ENCODE measurements around the gene ZHX3. TPM values are rescaled to one million over a fixed set of nuclear protein-coding genes. Genes with fewer than 3 reads are reported as not detected.

Gene ZHX3
- total and polyA plus RNA-seq, 4 donors, result 3.2 to 30.0 (median 8.0) TPM

DNA sequence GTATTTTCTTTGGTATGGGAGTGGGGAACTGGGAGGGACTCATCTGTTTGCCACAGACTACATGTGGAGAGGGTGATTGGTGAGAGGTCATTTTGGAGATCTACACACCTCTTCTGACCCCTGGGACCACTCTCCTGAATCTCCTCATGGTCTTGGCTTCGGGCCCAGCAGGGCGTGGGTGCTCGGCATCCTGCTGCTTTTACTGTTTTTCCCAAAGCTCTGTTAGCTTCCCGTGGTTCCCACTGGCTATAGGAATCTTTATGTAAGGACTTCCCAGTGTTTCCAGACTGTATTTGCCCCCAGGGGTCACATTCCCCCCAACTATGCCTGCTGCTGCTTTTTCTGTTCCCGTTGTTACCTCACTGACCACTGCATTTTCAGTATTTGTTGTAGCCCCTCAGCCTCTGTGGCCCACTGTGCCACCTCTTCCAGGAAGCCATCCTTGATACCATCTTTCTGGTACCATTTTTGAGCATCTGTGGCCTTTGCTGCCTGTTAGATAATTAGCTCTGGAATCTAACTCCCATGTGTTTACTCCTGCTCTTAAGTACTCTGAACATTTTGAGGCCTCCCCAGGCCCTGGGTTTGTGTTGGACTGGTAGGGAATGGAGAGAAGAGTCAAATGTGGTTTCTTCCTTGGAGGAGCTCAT is 165.3 kb downstream of the ZHX3 start:
- no peaks in the 10 kb centered on the region for H3K36me3 ChIP-seq (ENCODE audit: control insufficient read depth in 4 of 4, insufficient read depth in 3 of 4, low read depth in 1 of 4, low read length in 3 of 4)
- DNase-seq (ENCODE audit: low spot score), result no peak

More for the DNA sequence above, 165.3 kb downstream of the ZHX3 start:
- 69% methylated on average over 5 of the region's 5 CpGs for WGBS
- H3K27ac ChIP-seq (ENCODE audit: low read depth in 1 of 2, low read length in 2 of 2), result no peak overlapping the region
- no peak overlapping the region for H3K4me3 ChIP-seq (ENCODE audit: low read depth in 1 of 3, low read length in 3 of 3)
- H3K27me3 ChIP-seq (ENCODE audit: control insufficient read depth in 4 of 4, insufficient read depth in 4 of 4, low read length in 3 of 4), result no peaks in the 10 kb centered on the region
- TF ChIP-seq, protein P1, sequence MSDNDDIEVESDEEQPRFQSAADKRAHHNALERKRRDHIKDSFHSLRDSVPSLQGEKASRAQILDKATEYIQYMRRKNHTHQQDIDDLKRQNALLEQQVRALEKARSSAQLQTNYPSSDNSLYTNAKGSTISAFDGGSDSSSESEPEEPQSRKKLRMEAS (IDR thresholded peaks at IDR 0.05), result no peak
- TF ChIP-seq SP1 (IDR thresholded peaks at IDR 0.05) (no peak), HNF4G (IDR thresholded peaks at IDR 0.05) (no peak), JUND (IDR thresholded peaks at IDR 0.05) (no peak), YY1 (IDR thresholded peaks at IDR 0.05) (no peak), GABPA (IDR thresholded peaks at IDR 0.05 in 1 of 2, conservative IDR thresholded peaks at IDR 0.05 in 1 of 2) (no peak), TAF1 (conservative IDR thresholded peaks at IDR 0.05) (no peak), FOXA2 (IDR thresholded peaks at IDR 0.05) (no peak), EGR1 (IDR thresholded peaks at IDR 0.05; ENCODE audit: low read depth in 2 of 2) (no peak), FOXA1 (IDR thresholded peaks at IDR 0.05) (no peak), HNF4A (conservative IDR thresholded peaks at IDR 0.05) (no peak), NR2F2 (IDR thresholded peaks at IDR 0.05) (no peak), RXRA (IDR thresholded peaks at IDR 0.05) (no peak), RAD21 (IDR thresholded peaks at IDR 0.05) (no peak)
- TF ChIP-seq, protein P2, sequence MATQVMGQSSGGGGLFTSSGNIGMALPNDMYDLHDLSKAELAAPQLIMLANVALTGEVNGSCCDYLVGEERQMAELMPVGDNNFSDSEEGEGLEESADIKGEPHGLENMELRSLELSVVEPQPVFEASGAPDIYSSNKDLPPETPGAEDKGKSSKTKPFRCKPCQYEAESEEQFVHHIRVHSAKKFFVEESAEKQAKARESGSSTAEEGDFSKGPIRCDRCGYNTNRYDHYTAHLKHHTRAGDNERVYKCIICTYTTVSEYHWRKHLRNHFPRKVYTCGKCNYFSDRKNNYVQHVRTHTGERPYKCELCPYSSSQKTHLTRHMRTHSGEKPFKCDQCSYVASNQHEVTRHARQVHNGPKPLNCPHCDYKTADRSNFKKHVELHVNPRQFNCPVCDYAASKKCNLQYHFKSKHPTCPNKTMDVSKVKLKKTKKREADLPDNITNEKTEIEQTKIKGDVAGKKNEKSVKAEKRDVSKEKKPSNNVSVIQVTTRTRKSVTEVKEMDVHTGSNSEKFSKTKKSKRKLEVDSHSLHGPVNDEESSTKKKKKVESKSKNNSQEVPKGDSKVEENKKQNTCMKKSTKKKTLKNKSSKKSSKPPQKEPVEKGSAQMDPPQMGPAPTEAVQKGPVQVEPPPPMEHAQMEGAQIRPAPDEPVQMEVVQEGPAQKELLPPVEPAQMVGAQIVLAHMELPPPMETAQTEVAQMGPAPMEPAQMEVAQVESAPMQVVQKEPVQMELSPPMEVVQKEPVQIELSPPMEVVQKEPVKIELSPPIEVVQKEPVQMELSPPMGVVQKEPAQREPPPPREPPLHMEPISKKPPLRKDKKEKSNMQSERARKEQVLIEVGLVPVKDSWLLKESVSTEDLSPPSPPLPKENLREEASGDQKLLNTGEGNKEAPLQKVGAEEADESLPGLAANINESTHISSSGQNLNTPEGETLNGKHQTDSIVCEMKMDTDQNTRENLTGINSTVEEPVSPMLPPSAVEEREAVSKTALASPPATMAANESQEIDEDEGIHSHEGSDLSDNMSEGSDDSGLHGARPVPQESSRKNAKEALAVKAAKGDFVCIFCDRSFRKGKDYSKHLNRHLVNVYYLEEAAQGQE (IDR thresholded peaks at IDR 0.05), result no peak
- TF ChIP-seq, protein P3, sequence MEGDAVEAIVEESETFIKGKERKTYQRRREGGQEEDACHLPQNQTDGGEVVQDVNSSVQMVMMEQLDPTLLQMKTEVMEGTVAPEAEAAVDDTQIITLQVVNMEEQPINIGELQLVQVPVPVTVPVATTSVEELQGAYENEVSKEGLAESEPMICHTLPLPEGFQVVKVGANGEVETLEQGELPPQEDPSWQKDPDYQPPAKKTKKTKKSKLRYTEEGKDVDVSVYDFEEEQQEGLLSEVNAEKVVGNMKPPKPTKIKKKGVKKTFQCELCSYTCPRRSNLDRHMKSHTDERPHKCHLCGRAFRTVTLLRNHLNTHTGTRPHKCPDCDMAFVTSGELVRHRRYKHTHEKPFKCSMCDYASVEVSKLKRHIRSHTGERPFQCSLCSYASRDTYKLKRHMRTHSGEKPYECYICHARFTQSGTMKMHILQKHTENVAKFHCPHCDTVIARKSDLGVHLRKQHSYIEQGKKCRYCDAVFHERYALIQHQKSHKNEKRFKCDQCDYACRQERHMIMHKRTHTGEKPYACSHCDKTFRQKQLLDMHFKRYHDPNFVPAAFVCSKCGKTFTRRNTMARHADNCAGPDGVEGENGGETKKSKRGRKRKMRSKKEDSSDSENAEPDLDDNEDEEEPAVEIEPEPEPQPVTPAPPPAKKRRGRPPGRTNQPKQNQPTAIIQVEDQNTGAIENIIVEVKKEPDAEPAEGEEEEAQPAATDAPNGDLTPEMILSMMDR (IDR thresholded peaks at IDR 0.05; ENCODE audit: low read depth, low read length, missing input control), result no peak
- TF ChIP-seq, protein P4, sequence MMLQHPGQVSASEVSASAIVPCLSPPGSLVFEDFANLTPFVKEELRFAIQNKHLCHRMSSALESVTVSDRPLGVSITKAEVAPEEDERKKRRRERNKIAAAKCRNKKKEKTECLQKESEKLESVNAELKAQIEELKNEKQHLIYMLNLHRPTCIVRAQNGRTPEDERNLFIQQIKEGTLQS (IDR thresholded peaks at IDR 0.05), result no peak
- TF ChIP-seq, protein P5, sequence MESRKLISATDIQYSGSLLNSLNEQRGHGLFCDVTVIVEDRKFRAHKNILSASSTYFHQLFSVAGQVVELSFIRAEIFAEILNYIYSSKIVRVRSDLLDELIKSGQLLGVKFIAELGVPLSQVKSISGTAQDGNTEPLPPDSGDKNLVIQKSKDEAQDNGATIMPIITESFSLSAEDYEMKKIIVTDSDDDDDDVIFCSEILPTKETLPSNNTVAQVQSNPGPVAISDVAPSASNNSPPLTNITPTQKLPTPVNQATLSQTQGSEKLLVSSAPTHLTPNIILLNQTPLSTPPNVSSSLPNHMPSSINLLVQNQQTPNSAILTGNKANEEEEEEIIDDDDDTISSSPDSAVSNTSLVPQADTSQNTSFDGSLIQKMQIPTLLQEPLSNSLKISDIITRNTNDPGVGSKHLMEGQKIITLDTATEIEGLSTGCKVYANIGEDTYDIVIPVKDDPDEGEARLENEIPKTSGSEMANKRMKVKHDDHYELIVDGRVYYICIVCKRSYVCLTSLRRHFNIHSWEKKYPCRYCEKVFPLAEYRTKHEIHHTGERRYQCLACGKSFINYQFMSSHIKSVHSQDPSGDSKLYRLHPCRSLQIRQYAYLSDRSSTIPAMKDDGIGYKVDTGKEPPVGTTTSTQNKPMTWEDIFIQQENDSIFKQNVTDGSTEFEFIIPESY (IDR thresholded peaks at IDR 0.05), result no peak
- H3K9me3 ChIP-seq (ENCODE audit: control insufficient read depth in 4 of 4, low read length in 3 of 4), result no peaks in the 10 kb centered on the region
- H3K9ac ChIP-seq (ENCODE audit: low read depth in 1 of 2, low read length in 2 of 2), result no peak overlapping the region
- H3K4me1 ChIP-seq (ENCODE audit: control insufficient read depth in 4 of 4, insufficient read depth in 4 of 4, low read length in 3 of 4), result peaks cover 0 to 8% (median 1%) of the 10 kb centered on the region in 4 donors

All from liver (tissue), 9 donors.